ENCODE measurements around the gene MACROD1.

DNA sequence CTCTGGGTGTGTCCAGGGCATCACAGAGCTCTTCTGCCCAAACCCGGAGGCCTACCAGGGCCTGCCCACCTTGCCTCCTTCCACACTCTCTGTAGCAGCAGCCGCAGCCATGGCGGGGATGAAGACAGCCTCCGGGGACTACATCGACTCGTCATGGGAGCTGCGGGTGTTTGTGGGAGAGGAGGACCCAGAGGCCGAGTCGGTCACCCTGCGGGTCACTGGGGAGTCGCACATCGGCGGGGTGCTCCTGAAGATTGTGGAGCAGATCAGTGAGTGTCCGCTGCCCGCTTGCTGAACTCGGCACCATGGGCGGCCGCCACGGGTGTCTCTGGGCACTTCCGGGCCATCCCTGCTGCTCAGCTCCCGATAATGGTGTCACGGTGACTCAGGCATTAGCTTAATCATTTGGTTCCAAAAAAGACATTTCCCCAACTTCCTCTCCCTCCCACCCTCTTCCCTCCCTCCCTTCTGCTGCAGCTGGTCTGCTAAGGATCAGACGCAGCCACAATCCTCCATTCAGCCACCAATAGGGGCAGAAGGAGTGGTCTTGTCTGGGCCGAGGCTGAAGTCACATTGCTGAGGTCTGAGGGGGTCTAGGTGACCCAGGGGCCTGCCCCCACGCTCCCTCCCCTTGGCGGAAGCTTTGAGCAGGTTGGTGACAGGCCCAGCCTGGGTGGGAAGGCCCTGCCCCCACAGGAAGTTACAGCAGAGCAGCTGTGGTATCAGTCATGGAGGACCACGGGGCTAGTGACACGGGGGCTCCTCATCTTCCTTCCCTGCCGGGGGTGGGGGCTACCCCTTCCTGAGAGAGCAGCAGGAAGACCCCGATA, 41.6 kb upstream of the MACROD1 start:
- TF ChIP-seq, protein P1, sequence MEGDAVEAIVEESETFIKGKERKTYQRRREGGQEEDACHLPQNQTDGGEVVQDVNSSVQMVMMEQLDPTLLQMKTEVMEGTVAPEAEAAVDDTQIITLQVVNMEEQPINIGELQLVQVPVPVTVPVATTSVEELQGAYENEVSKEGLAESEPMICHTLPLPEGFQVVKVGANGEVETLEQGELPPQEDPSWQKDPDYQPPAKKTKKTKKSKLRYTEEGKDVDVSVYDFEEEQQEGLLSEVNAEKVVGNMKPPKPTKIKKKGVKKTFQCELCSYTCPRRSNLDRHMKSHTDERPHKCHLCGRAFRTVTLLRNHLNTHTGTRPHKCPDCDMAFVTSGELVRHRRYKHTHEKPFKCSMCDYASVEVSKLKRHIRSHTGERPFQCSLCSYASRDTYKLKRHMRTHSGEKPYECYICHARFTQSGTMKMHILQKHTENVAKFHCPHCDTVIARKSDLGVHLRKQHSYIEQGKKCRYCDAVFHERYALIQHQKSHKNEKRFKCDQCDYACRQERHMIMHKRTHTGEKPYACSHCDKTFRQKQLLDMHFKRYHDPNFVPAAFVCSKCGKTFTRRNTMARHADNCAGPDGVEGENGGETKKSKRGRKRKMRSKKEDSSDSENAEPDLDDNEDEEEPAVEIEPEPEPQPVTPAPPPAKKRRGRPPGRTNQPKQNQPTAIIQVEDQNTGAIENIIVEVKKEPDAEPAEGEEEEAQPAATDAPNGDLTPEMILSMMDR (IDR thresholded peaks at IDR 0.05), result no peak
- no peak for TF ChIP-seq POLR2A (IDR thresholded peaks at IDR 0.05)
